Vagina (tissue), 2 donors: Measurements from ENCODE around the gene CA5A. TPM values are rescaled to one million over a fixed set of nuclear protein-coding genes. Genes with fewer than 3 reads are reported as not detected.

Experiments
- DNase-seq, 2 donors: peaks; one replicate each; pipeline ENCODE4 v3.0.0-alpha.2; 2017; ENCODE audit errors: extremely low spot score in 2 of 2
- H3K27ac ChIP-seq: fragments of 200-600 bp; sonication (generic); one replicate; pipeline ENCODE4 v1.5.1; 2019
- H3K27me3 ChIP-seq: fragments of 200-600 bp; sonication (generic); one replicate; pipeline ENCODE4 v1.5.1; 2019
- H3K36me3 ChIP-seq, 2 donors: fragments of 200-600 bp; sonication (generic); one replicate each; pipeline ENCODE4 v1.5.1; 2017 to 2019
- H3K4me1 ChIP-seq: fragments of 200-600 bp; sonication (generic); one replicate; pipeline ENCODE4 v1.5.1; 2019
- H3K4me3 ChIP-seq, 2 donors: fragments of 200-600 bp; sonication (generic); 1 replicate in 1 of 2; 2 replicates in 1 of 2; pipeline ENCODE4 v1.5.1; 2016 to 2019
- H3K9me3 ChIP-seq: fragments of 200-600 bp; sonication (generic); one replicate; pipeline ENCODE4 v1.5.1; 2019
- CTCF ChIP-seq, 3 experiments: fragments of 450-650 bp in 2 of 3; fragments of 200-600 bp in 1 of 3; sonication (generic) in 1 of 3; IDR thresholded peaks; one replicate each; pipeline ENCODE4 v1.5.1; 2017 to 2019; ENCODE audit warnings: antibody characterized with exemption in 3 of 3, mild to moderate bottlenecking in 2 of 3, moderate library complexity in 2 of 3
- POLR2A ChIP-seq, 2 donors: fragments of 450-650 bp; IDR thresholded peaks; one replicate each; pipeline ENCODE4 v1.6.1; 2017; ENCODE audit warnings: antibody characterized with exemption in 2 of 2, mild to moderate bottlenecking in 2 of 2, moderate library complexity in 2 of 2
- POLR2AphosphoS5 ChIP-seq, 2 donors: sonication (generic); formaldehyde crosslinking; IDR thresholded peaks; one replicate each; pipeline ENCODE4 v1.9.0; 2017; ENCODE audit warnings: antibody characterized with exemption in 2 of 2, mild to moderate bottlenecking in 2 of 2, low read depth in 1 of 2; ENCODE audit not compliant: insufficient read depth in 1 of 2
- intact Hi-C: fragments of 100-400 bp; cut with DNase I; formaldehyde crosslinking; loops from one replicate; pipeline ENCODE4 v1.15.1; 2023
- total RNA-seq: library from RNA; depleted of rRNA; stranded (reverse); fragments of >200 nt; gene quantifications from one replicate; pipeline ENCODE4 v1.2.3, GENCODE V29; 2016

The CA5A gene
- total RNA-seq, 1 donor from 2014 or later, result not detected

- Histone ChIP-seq H3K9me3 (no peaks in the 10 kb centered on the region), H3K4me1 (no peaks in the 10 kb centered on the region), H3K27ac (no peak overlapping the region), H3K27me3 (no peaks in the 10 kb centered on the region), H3K36me3 (no peaks in the 10 kb centered on the region), H3K4me3 (no peak overlapping the region)
- no peak for TF ChIP-seq POLR2A (IDR thresholded peaks at IDR 0.05)
- no peak for TF ChIP-seq POLR2AphosphoS5 (IDR thresholded peaks at IDR 0.05; ENCODE audit: insufficient read depth in 1 of 2, low read depth in 1 of 2)
- no peak for TF ChIP-seq CTCF (IDR thresholded peaks at IDR 0.05)
- intact Hi-C loops, result no loop called here
- no peak for DNase-seq
Observed at GRCh38 chr16:87930456-87930855, 5.9 kb downstream of the CA5A start.

- no peak for DNase-seq
- H3K27me3 ChIP-seq, result no peaks in the 10 kb centered on the region
- intact Hi-C loops, result no loop called here
- no peak for TF ChIP-seq POLR2AphosphoS5 (IDR thresholded peaks at IDR 0.05; ENCODE audit: insufficient read depth in 1 of 2, low read depth in 1 of 2)
- no peak for TF ChIP-seq CTCF (IDR thresholded peaks at IDR 0.05)
- TF ChIP-seq POLR2A (IDR thresholded peaks at IDR 0.05), result no peak
- no peaks in the 10 kb centered on the region for H3K4me1 ChIP-seq
- H3K4me3 ChIP-seq, result no peak overlapping the region
- no peaks in the 10 kb centered on the region for H3K36me3 ChIP-seq
- H3K27ac ChIP-seq, result no peak overlapping the region
- H3K9me3 ChIP-seq, result no peaks in the 10 kb centered on the region
Observed at GRCh38 chr16:87929986-87930385, 6.3 kb downstream of the CA5A start.

GRCh38 chr16:87927195-87927562 is 9.2 kb downstream of the CA5A start:
- no peak for DNase-seq
- no peaks in the 10 kb centered on the region for H3K36me3 ChIP-seq
- H3K4me3 ChIP-seq, result no peak overlapping the region
- intact Hi-C loops, result no loop called here
- no peak overlapping the region for H3K27ac ChIP-seq
- H3K4me1 ChIP-seq, result no peaks in the 10 kb centered on the region
- H3K9me3 ChIP-seq, result no peaks in the 10 kb centered on the region
- no peaks in the 10 kb centered on the region for H3K27me3 ChIP-seq
- TF ChIP-seq POLR2A (IDR thresholded peaks at IDR 0.05), result no peak
- TF ChIP-seq CTCF (IDR thresholded peaks at IDR 0.05), result no peak
- TF ChIP-seq POLR2AphosphoS5 (IDR thresholded peaks at IDR 0.05; ENCODE audit: insufficient read depth in 1 of 2, low read depth in 1 of 2), result no peak

- intact Hi-C loops, result no loop called here
- TF ChIP-seq POLR2A (IDR thresholded peaks at IDR 0.05), result no peak
Observed at GRCh38 chr16:87926246-87927194, 9.8 kb downstream of the CA5A start.

GRCh38 chr16:87924811-87925670 is 11.3 kb downstream of the CA5A start:
- no peak overlapping the region for H3K4me3 ChIP-seq
- H3K9me3 ChIP-seq, result no peaks in the 10 kb centered on the region
- no peaks in the 10 kb centered on the region for H3K36me3 ChIP-seq
- H3K27ac ChIP-seq, result no peak overlapping the region
- intact Hi-C loops, result no loop called here
- H3K27me3 ChIP-seq, result no peaks in the 10 kb centered on the region
- no peak for DNase-seq
- no peak for TF ChIP-seq POLR2A (IDR thresholded peaks at IDR 0.05)
- TF ChIP-seq POLR2AphosphoS5 (IDR thresholded peaks at IDR 0.05; ENCODE audit: insufficient read depth in 1 of 2, low read depth in 1 of 2), result no peak
- no peak for TF ChIP-seq CTCF (IDR thresholded peaks at IDR 0.05)
- H3K4me1 ChIP-seq, result no peaks in the 10 kb centered on the region

More at GRCh38 chr16:87926246-87927194, 9.8 kb downstream of the CA5A start:
- Histone ChIP-seq H3K36me3 (no peaks in the 10 kb centered on the region), H3K27ac (no peak overlapping the region), H3K4me1 (no peaks in the 10 kb centered on the region), H3K4me3 (no peak overlapping the region), H3K9me3 (no peaks in the 10 kb centered on the region), H3K27me3 (no peaks in the 10 kb centered on the region)
- no peak for DNase-seq
